MCF 10A (cell line): ENCODE data around the gene WFIKKN2. TPM values are rescaled to one million over a fixed set of nuclear protein-coding genes. Genes with fewer than 3 reads are reported as not detected.
"Not testable (repeated sequence)": the region's sequence is repeated elsewhere in the genome, so short reads cannot be mapped to it uniquely, and the experiment has no call there.

Source experiments
- BruUV-seq: library from RNA; stranded (reverse); fragments of 400-500 nt; replicated peaks from 2 replicates; lab custom pipeline; 2021; lab: Mats Ljungman, UMichigan
- CTCF ChIA-PET: fragments of 300-600 bp; sonication (Branson Sonifier 250); formaldehyde crosslinking; extraction: SDS; loops from one replicate; lab custom pipeline; 2021; ENCODE audit warnings: antibody characterized with exemption, inconsistent platforms; lab: Yijun Ruan, JAX
- POLR2A ChIA-PET: fragments of 300-600, 350-650 bp; sonication (Branson Sonifier 250); formaldehyde crosslinking; extraction: SDS; loops from one replicate; lab custom pipeline; 2020; ENCODE audit warnings: antibody characterized with exemption, inconsistent platforms; lab: Yijun Ruan, JAX
- DNase-seq: peaks from one replicate; pipeline ENCODE4 v3.0.0-alpha.2; 2018; ENCODE audit not compliant: unreplicated experiment
- H3K27ac Mint-ChIP-seq: one replicate; pipeline ENCODE4 v1.8.0; 2022; ENCODE audit warnings: mild to moderate bottlenecking, low read depth, mixed read lengths; ENCODE audit not compliant: unreplicated experiment
- H3K27me3 Mint-ChIP-seq: one replicate; pipeline ENCODE4 v1.8.0; 2022; ENCODE audit warnings: mixed read lengths; ENCODE audit not compliant: insufficient read depth, unreplicated experiment
- H3K36me3 Mint-ChIP-seq: one replicate; pipeline ENCODE4 v1.8.0; 2022; ENCODE audit warnings: mild to moderate bottlenecking, moderate library complexity, mixed read lengths; ENCODE audit not compliant: insufficient read depth, unreplicated experiment
- H3K4me1 Mint-ChIP-seq: one replicate; pipeline ENCODE4 v1.8.0; 2022; ENCODE audit warnings: mixed read lengths; ENCODE audit not compliant: insufficient read depth, unreplicated experiment
- H3K4me3 Mint-ChIP-seq: one replicate; pipeline ENCODE4 v1.8.0; 2022; ENCODE audit warnings: mild to moderate bottlenecking, moderate library complexity, mixed read lengths; ENCODE audit not compliant: unreplicated experiment
- H3K9me3 Mint-ChIP-seq: one replicate; pipeline ENCODE4 v1.8.0; 2022; ENCODE audit warnings: mixed read lengths; ENCODE audit not compliant: unreplicated experiment
- CTCF ChIP-seq: fragments of 200-600 bp; IDR thresholded peaks from one replicate; pipeline ENCODE4 v1.8.0; 2022; ENCODE audit warnings: antibody characterized with exemption, mild to moderate bottlenecking; ENCODE audit not compliant: unreplicated experiment
- intact Hi-C: fragments of 100-400 bp; cut with micrococcal nuclease; formaldehyde crosslinking; loops from 2 replicates; pipeline ENCODE4 v1.14.1; 2022
- total RNA-seq: library from RNA; stranded (reverse); gene quantifications from 2 replicates; pipeline ENCODE4 v1.2.3, GENCODE V29; 2022

Gene WFIKKN2
- total RNA-seq, 1 experiment from 2014 or later: not detected

DNA sequence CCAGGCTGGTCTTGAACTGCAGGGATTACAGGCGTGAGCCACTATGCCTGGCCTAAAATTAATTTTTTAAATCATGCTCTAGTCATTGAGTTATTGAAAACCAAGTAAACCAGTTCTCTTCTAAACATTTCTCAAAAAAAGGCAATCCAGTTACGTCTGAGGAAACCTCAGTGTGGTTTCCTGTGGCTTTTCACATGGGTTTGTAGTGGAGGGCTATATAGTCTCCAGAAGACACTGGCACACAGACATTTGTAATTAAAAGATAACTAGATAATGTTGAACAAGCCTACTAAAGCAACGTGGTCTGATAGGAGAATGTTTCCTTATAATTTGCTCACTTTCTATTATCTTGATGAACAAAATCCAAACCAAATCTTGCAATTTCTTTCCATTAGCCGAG lies 36.0 kb downstream of the WFIKKN2 start:
- Mint-ChIP-seq H3K36me3 (peaks cover 3% of the 10 kb centered on the region), H3K9me3 (no peaks in the 10 kb centered on the region), H3K4me1 (peaks cover 5% of the 10 kb centered on the region), H3K27ac (no peak overlapping the region), H3K4me3 (no peak overlapping the region), H3K27me3 (no peaks in the 10 kb centered on the region)
- TF ChIP-seq CTCF: no peak
- DNase-seq: no peak
- ChIA-PET CTCF (interaction anchor here (1.3 kb wide), 1 partner anchor 16 kb away, joined by 5 read pairs; no protein-coding TSS in a partner anchor), POLR2A (interaction anchor here (1.3 to 3.9 kb wide), 3 partner anchors 21 to 81 kb away, joined by 3 to 13 read pairs (median 7); no protein-coding TSS in a partner anchor)
- no TSS peak for BruUV-seq
- intact Hi-C loops: no loop called here

- BruUV-seq: no TSS peak
- intact Hi-C loops: no loop called here
- no peaks in the 10 kb centered on the region for H3K27me3 Mint-ChIP-seq
- H3K4me3 Mint-ChIP-seq: no peak overlapping the region
- H3K27ac Mint-ChIP-seq: no peak overlapping the region
- no peak for TF ChIP-seq CTCF
- H3K4me1 Mint-ChIP-seq: peaks cover 5% of the 10 kb centered on the region
- no peak for DNase-seq
- POLR2A ChIA-PET: interaction anchor here (1.0 to 3.9 kb wide), 6 partner anchors 9 to 249 kb away, joined by 3 to 23 read pairs (median 6); partner anchors contain the start of gene SPAG9
- H3K9me3 Mint-ChIP-seq: no peaks in the 10 kb centered on the region
- CTCF ChIA-PET: interaction anchor here (0.6 to 1.3 kb wide), 3 partner anchors 16 to 85 kb away, joined by 3 to 5 read pairs (median 3); no protein-coding TSS in a partner anchor
- H3K36me3 Mint-ChIP-seq: no peaks in the 10 kb centered on the region
These were observed 36.5 kb downstream of the WFIKKN2 start for GRCh38 chr17:50871898-50872297.

GRCh38 chr17:50872710-50873424 lies 37.5 kb downstream of the WFIKKN2 start:
- no peaks in the 10 kb centered on the region for H3K9me3 Mint-ChIP-seq
- H3K36me3 Mint-ChIP-seq: no peaks in the 10 kb centered on the region
- H3K4me1 Mint-ChIP-seq: peaks cover 5% of the 10 kb centered on the region
- TF ChIP-seq CTCF: no peak
- H3K4me3 Mint-ChIP-seq: no peak overlapping the region
- H3K27ac Mint-ChIP-seq: peak overlapping the region; percentile 35
- BruUV-seq: no TSS peak
- H3K27me3 Mint-ChIP-seq: no peaks in the 10 kb centered on the region
- ChIA-PET POLR2A (interaction anchor here (0.5 to 3.9 kb wide), 12 partner anchors 8 to 298 kb away, joined by 3 to 23 read pairs (median 4); partner anchors contain the start of gene SPAG9), CTCF (interaction anchor here (0.6 to 1.1 kb wide), 4 partner anchors 44 to 84 kb away, joined by 3 to 5 read pairs (median 3); no protein-coding TSS in a partner anchor)
- DNase-seq: peak; percentile 76
- intact Hi-C loops: no loop called here

DNA sequence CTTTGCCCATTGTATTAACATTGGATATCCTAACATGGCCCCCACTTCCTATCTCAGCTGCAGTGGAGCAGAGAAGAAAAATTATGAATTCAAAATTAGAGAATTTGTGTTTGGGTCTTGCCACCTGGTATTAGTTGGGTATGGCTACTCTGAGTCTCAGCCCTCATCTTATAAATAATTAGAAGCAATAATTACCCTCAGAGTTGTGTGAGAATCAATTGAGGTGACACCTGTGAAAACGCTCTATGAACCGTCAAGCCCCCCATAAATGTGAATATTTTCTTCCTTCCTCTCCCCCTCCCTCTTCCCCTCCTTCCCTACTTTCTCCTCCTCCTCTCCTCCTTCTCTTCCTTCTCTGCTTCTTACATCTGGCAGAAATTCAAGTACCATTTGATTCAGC lies 39.7 kb downstream of the WFIKKN2 start:
- ChIA-PET CTCF (interaction anchor here (0.6 kb wide), 1 partner anchor 23 kb away, joined by 5 read pairs; no protein-coding TSS in a partner anchor), POLR2A (interaction anchor here (3.8 to 3.9 kb wide), 2 partner anchors 9 to 17 kb away, joined by 13 to 23 read pairs; no protein-coding TSS in a partner anchor)
- no peak overlapping the region for H3K27ac Mint-ChIP-seq
- H3K4me1 Mint-ChIP-seq: peaks cover 5% of the 10 kb centered on the region
- BruUV-seq: no TSS peak
- intact Hi-C loops: no loop called here
- no peaks in the 10 kb centered on the region for H3K36me3 Mint-ChIP-seq
- no peaks in the 10 kb centered on the region for H3K9me3 Mint-ChIP-seq
- H3K27me3 Mint-ChIP-seq: no peaks in the 10 kb centered on the region
- no peak for DNase-seq
- no peak for TF ChIP-seq CTCF
- H3K4me3 Mint-ChIP-seq: no peak overlapping the region

DNA sequence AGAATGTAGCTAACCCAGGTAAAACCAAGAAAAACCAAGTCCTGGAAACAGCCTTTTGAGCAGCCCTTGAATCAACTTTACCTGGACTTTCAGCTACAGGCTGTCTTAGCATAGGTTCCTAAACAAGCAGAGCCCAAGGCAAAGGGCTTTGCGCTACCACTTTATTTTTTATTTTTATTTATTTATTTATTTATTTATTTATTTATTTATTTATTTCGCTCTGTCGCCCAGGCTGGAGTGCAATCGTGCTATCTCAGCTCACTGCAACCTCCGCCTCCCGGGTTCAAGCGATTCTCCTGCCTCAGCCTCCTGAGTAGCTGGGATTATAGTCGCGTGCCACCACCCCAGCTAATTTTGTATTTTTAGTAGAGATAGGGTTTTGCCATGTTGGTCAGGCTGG lies 41.7 kb downstream of the WFIKKN2 start:
- H3K9me3 Mint-ChIP-seq, H3K27ac Mint-ChIP-seq, intact Hi-C loops, DNase-seq, H3K4me3 Mint-ChIP-seq, H3K27me3 Mint-ChIP-seq, H3K4me1 Mint-ChIP-seq, H3K36me3 Mint-ChIP-seq, BruUV-seq: not testable (repeated sequence)
- ChIA-PET POLR2A (interaction anchor here (1.7 kb wide), 1 partner anchor 10 kb away, joined by 9 read pairs; the partner anchor contains the start of gene TOB1), CTCF (interaction anchor here (0.5 kb wide), 1 partner anchor 59 kb away, joined by 3 read pairs; no protein-coding TSS in a partner anchor)
